Measurements from ENCODE around the gene RTP1.
"Not testable (repeated sequence)": the region's sequence is repeated elsewhere in the genome, so short reads cannot be mapped to it uniquely, and the experiment has no call there.

The RTP1 gene, protein sequence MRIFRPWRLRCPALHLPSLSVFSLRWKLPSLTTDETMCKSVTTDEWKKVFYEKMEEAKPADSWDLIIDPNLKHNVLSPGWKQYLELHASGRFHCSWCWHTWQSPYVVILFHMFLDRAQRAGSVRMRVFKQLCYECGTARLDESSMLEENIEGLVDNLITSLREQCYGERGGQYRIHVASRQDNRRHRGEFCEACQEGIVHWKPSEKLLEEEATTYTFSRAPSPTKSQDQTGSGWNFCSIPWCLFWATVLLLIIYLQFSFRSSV

DNA sequence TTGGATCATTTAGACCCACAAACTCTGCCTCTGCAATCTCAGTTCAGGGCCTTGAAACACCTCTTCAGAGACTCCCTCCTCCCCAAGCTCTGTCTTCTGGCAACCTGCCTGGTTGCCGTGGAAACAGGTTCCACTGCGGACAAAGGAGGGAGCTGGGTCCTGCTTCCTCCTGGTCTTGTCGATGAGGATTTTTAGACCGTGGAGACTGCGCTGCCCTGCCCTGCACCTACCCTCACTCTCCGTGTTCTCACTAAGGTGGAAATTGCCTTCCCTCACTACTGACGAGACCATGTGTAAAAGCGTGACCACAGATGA lies at the start of gene RTP1:
Gene RTP1, plus strand, starts transcription at position 152 of the 315 bp plus-strand sequence. Its CDS starts 30 bp downstream, at position 182.
- no peak for DNase-seq

GRCh38 chr3:187150186-187150585 lies 47.1 kb upstream of the RTP1 start:
- DNase-seq = no peak

DNA sequence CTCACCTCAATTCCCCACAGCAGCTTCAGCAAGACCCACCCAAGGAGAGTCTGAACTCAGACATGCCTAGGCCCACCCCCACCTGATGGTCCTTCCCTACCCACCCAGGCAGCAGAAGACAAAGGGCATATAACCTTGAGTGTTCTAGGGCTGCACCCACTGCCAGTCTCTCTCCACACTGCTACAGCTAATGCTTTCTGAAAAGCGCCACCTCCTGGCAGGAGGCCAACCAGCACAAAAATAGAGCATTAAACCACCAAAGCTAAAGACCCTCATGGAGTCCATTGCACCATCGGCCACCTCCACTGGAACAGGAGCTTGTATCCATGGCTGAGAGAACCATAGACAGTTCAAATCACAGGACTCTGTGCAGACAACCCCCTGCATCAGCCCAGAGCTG lies 46.7 kb upstream of the RTP1 start:
- peak; percentile 60 to 63 for DNase-seq

- no peak for DNase-seq
Measured at GRCh38 chr3:187161556-187161955, 35.7 kb upstream of the RTP1 start.

DNA sequence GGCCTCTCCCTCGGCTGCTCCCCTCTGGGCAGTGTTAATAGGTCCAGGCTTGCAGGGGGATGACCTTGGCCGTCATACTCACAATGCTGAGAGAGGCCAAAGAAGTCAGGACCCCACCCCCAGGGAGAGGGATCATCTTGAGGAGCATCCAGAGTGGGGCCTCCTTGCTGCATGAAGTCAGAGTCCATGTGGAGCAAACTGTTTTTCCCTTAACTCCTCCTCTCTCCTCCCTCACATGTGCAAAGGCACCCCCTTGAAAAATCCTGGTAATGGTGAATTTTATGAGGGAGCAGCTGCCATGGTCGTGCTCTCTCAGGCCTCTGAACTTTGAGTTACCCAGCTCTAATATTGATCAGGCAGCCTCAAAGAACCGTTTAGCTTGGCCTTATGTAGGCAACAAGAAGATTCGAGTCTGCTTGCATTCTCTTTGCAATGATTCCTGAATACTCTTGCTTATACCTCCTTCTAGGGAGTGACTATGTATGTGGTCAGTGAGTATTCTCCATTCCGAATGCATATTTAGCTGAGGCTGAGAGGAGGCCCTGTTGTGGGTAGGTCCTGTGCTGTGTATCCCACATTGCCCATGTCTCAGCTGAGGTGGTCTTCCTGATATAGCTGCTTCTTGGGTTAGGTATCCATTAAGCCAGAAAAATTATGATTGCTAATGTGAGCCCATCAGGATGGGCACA lies 34.9 kb upstream of the RTP1 start:
- no peak for DNase-seq

GRCh38 chr3:187165144-187165543 lies 32.1 kb upstream of the RTP1 start:
- DNase-seq = peak; percentile 13 to 14

- no peak for DNase-seq
Measured at GRCh38 chr3:187166750-187167149, 30.5 kb upstream of the RTP1 start.

GRCh38 chr3:187167777-187168176 lies 29.5 kb upstream of the RTP1 start:
- no peak for DNase-seq

DNA sequence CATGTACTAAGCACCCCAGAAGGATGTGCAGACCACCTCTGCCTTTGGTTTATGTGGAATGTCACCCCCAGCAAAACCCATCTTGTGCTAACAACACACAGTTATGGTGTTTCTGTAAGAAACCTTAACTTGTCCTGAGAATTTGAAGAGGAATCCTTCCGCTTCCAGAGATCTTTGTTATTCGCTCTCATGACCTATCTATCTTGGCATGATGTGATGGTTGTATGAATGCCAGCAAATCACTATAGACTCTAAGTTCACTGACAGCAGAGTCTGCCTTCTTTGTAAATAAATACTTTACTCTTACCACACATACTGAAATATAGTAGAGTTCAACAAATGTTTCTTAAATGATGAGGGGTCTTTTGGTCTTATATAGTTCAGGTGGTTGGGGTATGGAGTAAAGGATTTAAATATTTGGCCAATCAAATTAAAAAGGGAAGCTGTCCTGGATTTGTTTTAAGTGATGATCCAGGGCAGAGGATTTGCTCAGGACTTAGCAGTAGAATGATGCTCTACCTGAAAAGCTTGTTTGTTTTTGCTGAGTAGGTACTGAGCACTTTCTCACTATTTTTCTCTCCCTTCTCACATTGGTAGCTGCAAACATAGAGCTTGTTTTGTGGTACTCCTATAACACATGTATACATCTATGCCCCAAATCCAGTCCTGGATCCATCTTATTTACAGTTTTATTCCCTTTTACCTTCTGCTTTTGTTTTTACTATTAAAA lies 27.9 kb upstream of the RTP1 start:
- no peak for DNase-seq

GRCh38 chr3:187170911-187171310 lies 26.4 kb upstream of the RTP1 start:
- DNase-seq = not testable (repeated sequence)

DNA sequence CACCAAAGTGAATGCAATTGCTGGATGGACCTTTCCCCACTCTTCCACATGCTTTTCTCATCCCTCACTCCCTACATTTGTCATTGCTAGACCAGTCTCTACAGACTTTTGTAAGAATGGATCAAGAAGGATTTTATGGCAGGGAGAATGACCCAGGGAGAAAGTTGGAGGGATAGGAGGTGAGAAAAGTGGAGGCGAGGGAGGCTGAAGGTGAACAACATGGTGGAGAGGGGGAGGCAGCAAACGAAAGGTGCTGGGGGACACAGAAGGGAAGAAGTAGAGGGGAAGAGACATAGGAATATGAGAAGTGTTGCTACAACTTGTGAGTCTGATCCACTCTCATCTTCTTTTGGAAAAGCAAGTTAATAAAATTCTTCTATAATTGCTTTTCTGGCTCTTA lies 24.4 kb upstream of the RTP1 start:
- DNase-seq = no peak

- no peak for DNase-seq
Measured at GRCh38 chr3:187181454-187182170, 15.7 kb upstream of the RTP1 start.

DNA sequence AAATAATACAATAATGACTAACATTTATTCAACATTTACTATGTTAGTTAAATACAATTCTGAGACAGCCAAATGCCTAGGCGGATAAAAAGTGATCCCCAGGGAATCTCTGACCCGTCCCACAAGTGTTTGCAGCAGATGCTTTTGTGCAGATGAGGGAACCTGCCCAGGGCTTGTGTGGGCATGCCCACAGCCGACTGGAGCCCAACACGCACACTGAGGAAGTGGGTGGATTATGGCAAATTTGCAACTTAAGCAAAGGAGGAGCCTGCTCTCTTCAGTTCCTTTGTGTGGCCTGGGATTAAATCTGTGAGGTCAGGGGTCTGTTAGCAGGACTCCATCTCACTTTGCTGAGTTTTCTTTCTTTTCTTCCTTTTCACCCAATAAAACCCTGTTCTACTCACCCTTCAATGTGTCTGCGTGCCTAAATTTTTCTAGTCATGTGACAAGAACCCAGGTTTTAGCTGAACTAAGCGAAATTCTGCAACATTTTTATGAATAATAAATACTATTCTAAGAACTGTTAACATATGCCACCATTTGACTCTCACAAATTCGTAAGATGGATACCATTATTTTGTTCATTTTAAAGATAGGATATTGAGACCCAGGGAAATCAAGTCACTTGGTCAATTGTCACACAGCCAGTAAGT lies 13.9 kb upstream of the RTP1 start:
- no peak for DNase-seq

- no peak for DNase-seq
Measured at GRCh38 chr3:187183903-187184302, 13.4 kb upstream of the RTP1 start.

- no peak for DNase-seq
Measured at GRCh38 chr3:187185759-187186158, 11.5 kb upstream of the RTP1 start.

DNA sequence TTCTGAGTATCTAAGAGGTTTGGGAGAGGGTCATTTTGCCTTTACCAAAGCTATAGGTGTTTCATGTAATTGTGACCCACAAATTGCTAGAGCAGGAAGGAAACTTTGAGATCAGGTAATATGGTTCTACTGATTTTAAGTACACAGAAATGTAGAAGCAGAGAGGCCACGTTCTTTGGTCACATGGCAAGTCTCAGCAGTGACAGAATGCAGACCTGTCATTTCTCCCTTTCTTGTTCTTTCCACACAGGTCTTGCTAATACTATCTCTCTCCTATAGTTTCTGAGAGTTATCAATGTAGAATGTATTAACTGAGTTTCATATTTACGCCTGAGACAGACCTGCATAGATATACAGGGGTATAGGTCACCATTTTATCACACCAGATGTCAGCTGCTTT lies 10.9 kb upstream of the RTP1 start:
- DNase-seq = no peak

- no peak for DNase-seq
Measured at GRCh38 chr3:187186801-187187421, 10.4 kb upstream of the RTP1 start.

GRCh38 chr3:187188931-187189330 lies 8.4 kb upstream of the RTP1 start:
- DNase-seq = no peak

- DNase-seq = no peak
Measured at GRCh38 chr3:187191271-187191670, 6.0 kb upstream of the RTP1 start.

DNA sequence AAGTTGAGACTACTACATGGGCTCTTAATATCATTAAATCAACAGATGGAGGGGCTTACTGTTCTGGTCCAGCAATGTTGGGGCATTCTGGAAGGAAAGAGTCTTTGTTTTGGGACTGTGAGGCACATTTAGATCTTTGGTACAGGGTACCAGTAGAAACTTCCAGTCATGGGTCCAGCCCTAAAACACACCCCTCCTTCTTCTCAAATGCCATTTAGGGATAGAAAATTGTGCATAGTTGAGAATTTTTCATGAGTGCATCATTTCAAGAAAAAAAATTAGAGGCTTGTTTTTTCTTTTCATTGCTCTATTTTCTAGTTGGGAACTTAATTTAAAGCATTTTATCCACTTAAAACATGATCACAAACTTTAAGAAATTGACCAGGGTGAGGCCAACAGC lies 4.1 kb upstream of the RTP1 start:
- no peak for DNase-seq

- DNase-seq = no peak
Measured at GRCh38 chr3:187196573-187197334, 532 bp upstream of the RTP1 start.

DNA sequence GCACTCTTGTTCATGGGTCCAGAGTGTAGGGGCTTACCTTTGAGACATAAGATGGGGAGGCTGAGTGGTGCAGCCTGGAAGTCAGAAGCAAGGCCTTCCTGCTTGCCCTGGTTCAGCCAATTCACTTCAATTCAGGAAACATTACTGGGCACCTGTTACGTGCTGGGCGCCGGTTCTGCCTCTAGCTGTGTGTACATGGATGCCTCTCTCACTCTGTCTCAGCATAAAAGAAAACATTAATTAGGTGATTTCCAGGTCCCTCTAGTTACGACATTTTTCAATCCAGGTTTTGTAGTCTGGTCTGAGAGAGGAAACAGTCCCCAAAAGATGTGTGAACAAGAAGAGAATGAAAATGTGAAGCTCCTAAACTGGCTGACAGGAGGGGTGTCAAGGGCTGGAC lies 1.2 kb downstream of the RTP1 start:
- DNase-seq = no peak

All from stimulated activated CD4-positive, alpha-beta T cell treated with anti-CD3 and anti-CD28 coated beads, Interleukin-2, amount 100 ng/mL, for 48 hours (primary cell).